Loucy (cell line): ENCODE measurements around the gene ADAMTS2.

Experiments used
- CTCF ChIP-seq: fragments of 200-600 bp; sonication (generic); conservative IDR thresholded peaks from 2 replicates; pipeline ENCODE4 v1.5.1; 2014; ENCODE audit warnings: mild to moderate bottlenecking, antibody characterized with exemption, low read length
- EZH2phosphoT487 ChIP-seq: fragments of 200-600 bp; IDR thresholded peaks from 2 replicates; pipeline ENCODE4 v1.6.1; 2018; ENCODE audit warnings: antibody characterized with exemption, mild to moderate bottlenecking, moderate library complexity, borderline replicate concordance

GRCh38 chr5:179262126-179262920 is 82.9 kb downstream of the ADAMTS2 start:
- TF ChIP-seq CTCF, result no peak
- TF ChIP-seq EZH2phosphoT487, result no peak
